ENCODE results near the gene PIK3C3.

GRCh38 chr18:41967680-41968079, 12.6 kb downstream of the PIK3C3 start:
- TF ChIP-seq, protein P1, sequence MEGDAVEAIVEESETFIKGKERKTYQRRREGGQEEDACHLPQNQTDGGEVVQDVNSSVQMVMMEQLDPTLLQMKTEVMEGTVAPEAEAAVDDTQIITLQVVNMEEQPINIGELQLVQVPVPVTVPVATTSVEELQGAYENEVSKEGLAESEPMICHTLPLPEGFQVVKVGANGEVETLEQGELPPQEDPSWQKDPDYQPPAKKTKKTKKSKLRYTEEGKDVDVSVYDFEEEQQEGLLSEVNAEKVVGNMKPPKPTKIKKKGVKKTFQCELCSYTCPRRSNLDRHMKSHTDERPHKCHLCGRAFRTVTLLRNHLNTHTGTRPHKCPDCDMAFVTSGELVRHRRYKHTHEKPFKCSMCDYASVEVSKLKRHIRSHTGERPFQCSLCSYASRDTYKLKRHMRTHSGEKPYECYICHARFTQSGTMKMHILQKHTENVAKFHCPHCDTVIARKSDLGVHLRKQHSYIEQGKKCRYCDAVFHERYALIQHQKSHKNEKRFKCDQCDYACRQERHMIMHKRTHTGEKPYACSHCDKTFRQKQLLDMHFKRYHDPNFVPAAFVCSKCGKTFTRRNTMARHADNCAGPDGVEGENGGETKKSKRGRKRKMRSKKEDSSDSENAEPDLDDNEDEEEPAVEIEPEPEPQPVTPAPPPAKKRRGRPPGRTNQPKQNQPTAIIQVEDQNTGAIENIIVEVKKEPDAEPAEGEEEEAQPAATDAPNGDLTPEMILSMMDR (IDR thresholded peaks at IDR 0.05; ENCODE audit: insufficient read depth, low read length, poor library complexity, severe bottlenecking), result no peak
- TF ChIP-seq EZH2phosphoT487 (conservative IDR thresholded peaks at IDR 0.05; ENCODE audit: low read length), result no peak
